Tibial artery (tissue), 4 donors: ENCODE results near the gene STXBP4.

Experiments used
- DNase-seq, 2 donors: peaks; one replicate each; pipeline ENCODE4 v3.0.0-alpha.2; 2019
- H3K27ac ChIP-seq, 2 donors: fragments of 200-600 bp; sonication (generic) in 1 of 2; 1 replicate in 1 of 2; 2 replicates in 1 of 2; pipeline ENCODE4 v1.5.1; 2018 to 2019; ENCODE audit warnings: mild to moderate bottlenecking in 1 of 2
- H3K27me3 ChIP-seq, 2 donors: fragments of 200-600 bp; sonication (generic) in 1 of 2; one replicate each; pipeline versions ENCODE4 v1.5.1 to v1.6.0; 2016 to 2019
- H3K36me3 ChIP-seq, 3 donors: fragments of 200-600 bp; sonication (generic) in 2 of 3; one replicate each; pipeline ENCODE4 v1.5.1; 2016 to 2019; ENCODE audit warnings: mild to moderate bottlenecking in 2 of 3
- H3K4me1 ChIP-seq, 4 donors: fragments of 200-600 bp; sonication (generic) in 2 of 4; 1 replicate in 3 of 4; 2 replicates in 1 of 4; pipeline ENCODE4 v1.5.1; 2016 to 2019
- H3K4me3 ChIP-seq, 2 donors: fragments of 200-600 bp; sonication (generic) in 1 of 2; 1 replicate in 1 of 2; 2 replicates in 1 of 2; pipeline ENCODE4 v1.5.1; 2018 to 2019; ENCODE audit warnings: mild to moderate bottlenecking in 2 of 2
- H3K9me3 ChIP-seq, 3 donors: fragments of 200-600 bp; sonication (generic) in 1 of 3; one replicate each; pipeline ENCODE4 v1.5.1; 2016 to 2019
- CTCF ChIP-seq, 2 experiments: fragments of 200-600 bp in 1 of 2; fragments of 450-650 bp in 1 of 2; IDR thresholded peaks; one replicate each; pipeline ENCODE4 v1.5.1; 2017 to 2019; ENCODE audit warnings: antibody characterized with exemption in 2 of 2, mild to moderate bottlenecking in 1 of 2, moderate library complexity in 1 of 2
- intact Hi-C: fragments of 100-400 bp; cut with DNase I; formaldehyde crosslinking; loops from one replicate; pipeline ENCODE4 v1.15.0; 2023; ENCODE audit warnings: low total_unique reads

Gene STXBP4

GRCh38 chr17:55171634-55172328 is 203.2 kb downstream of the STXBP4 start:
- intact Hi-C loops, result no loop called here
- no peaks in the 10 kb centered on the region for H3K4me1 ChIP-seq
- no peak overlapping the region for H3K27ac ChIP-seq
- no peak overlapping the region for H3K4me3 ChIP-seq
- H3K36me3 ChIP-seq, result peaks cover 0 to 6% (median 0%) of the 10 kb centered on the region in 3 donors
- TF ChIP-seq CTCF (IDR thresholded peaks at IDR 0.05), result no peak
- DNase-seq, result no peak
- H3K27me3 ChIP-seq, result no peaks in the 10 kb centered on the region
- H3K9me3 ChIP-seq, result peaks cover 0 to 7% (median 0%) of the 10 kb centered on the region in 3 donors

- no peak overlapping the region for H3K27ac ChIP-seq
- H3K36me3 ChIP-seq, result peaks cover 0 to 6% (median 0%) of the 10 kb centered on the region in 3 donors
- H3K4me3 ChIP-seq, result no peak overlapping the region
- H3K4me1 ChIP-seq, result no peaks in the 10 kb centered on the region
- no peak for DNase-seq
- peaks cover 0 to 7% (median 0%) of the 10 kb centered on the region in 3 donors for H3K9me3 ChIP-seq
- no peak for TF ChIP-seq CTCF (IDR thresholded peaks at IDR 0.05)
- intact Hi-C loops, result no loop called here
- no peaks in the 10 kb centered on the region for H3K27me3 ChIP-seq
Measured at GRCh38 chr17:55172612-55173011, 204.0 kb downstream of the STXBP4 start.

GRCh38 chr17:55174133-55174532 is 205.6 kb downstream of the STXBP4 start:
- no peak for DNase-seq
- H3K4me3 ChIP-seq, result no peak overlapping the region
- intact Hi-C loops, result no loop called here
- peaks cover 0 to 6% (median 0%) of the 10 kb centered on the region in 3 donors for H3K36me3 ChIP-seq
- no peak overlapping the region for H3K27ac ChIP-seq
- H3K27me3 ChIP-seq, result no peaks in the 10 kb centered on the region
- peaks cover 0 to 7% (median 0%) of the 10 kb centered on the region in 3 donors for H3K9me3 ChIP-seq
- no peaks in the 10 kb centered on the region for H3K4me1 ChIP-seq
- no peak for TF ChIP-seq CTCF (IDR thresholded peaks at IDR 0.05)

- Histone ChIP-seq H3K4me3 (no peak overlapping the region), H3K27me3 (no peaks in the 10 kb centered on the region), H3K27ac (no peak overlapping the region), H3K36me3 (peaks cover 0 to 6% (median 0%) of the 10 kb centered on the region in 3 donors), H3K4me1 (no peaks in the 10 kb centered on the region), H3K9me3 (peaks cover 0 to 7% (median 0%) of the 10 kb centered on the region in 3 donors)
- DNase-seq, result no peak
- TF ChIP-seq CTCF (IDR thresholded peaks at IDR 0.05), result no peak
- intact Hi-C loops, result no loop called here
Measured at GRCh38 chr17:55175788-55176427, 207.3 kb downstream of the STXBP4 start.

- DNase-seq, result no peak
- Histone ChIP-seq H3K27me3 (no peaks in the 10 kb centered on the region), H3K9me3 (peaks cover 0 to 7% (median 0%) of the 10 kb centered on the region in 3 donors), H3K4me3 (no peak overlapping the region), H3K27ac (no peak overlapping the region), H3K36me3 (peaks cover 0 to 6% (median 0%) of the 10 kb centered on the region in 3 donors), H3K4me1 (no peaks in the 10 kb centered on the region)
- intact Hi-C loops, result no loop called here
- TF ChIP-seq CTCF (IDR thresholded peaks at IDR 0.05), result no peak
Measured at GRCh38 chr17:55177159-55177854, 208.7 kb downstream of the STXBP4 start.
